Astrocyte (in vitro differentiated cells and primary cell): ENCODE data around the gene GRK2. TPM values are rescaled to one million over a fixed set of nuclear protein-coding genes. Genes with fewer than 3 reads are reported as not detected.

Source experiments
- DNase-seq: peaks from one replicate; pipeline ENCODE4 v3.0.0-alpha.2; 2010; ENCODE audit warnings: low read depth
- FAIRE-seq: peaks from 2 replicates; lab custom pipeline; 2011; peaks lifted over from hg19 to GRCh38; lab: Jason Lieb, UNC
- H2AFZ ChIP-seq: 2 replicates; pipeline ENCODE4 v1.6.0; 2012; ENCODE audit warnings: low read depth, low read length, inconsistent platforms
- H3K27ac ChIP-seq: 2 replicates; pipeline ENCODE4 v1.5.1; 2011; ENCODE audit warnings: low read depth, low read length, inconsistent platforms
- H3K27me3 ChIP-seq: 2 replicates; pipeline ENCODE4 v1.6.0; 2011; ENCODE audit warnings: low read length, inconsistent platforms; ENCODE audit not compliant: insufficient read depth
- H3K36me3 ChIP-seq: 2 replicates; pipeline ENCODE4 v1.5.1; 2011; ENCODE audit warnings: low read length, inconsistent platforms; ENCODE audit not compliant: insufficient read depth
- H3K4me1 ChIP-seq: 2 replicates; pipeline ENCODE4 v1.5.1; 2011; ENCODE audit warnings: low read length, inconsistent platforms; ENCODE audit not compliant: insufficient read depth
- H3K4me2 ChIP-seq: 2 replicates; pipeline ENCODE4 v1.6.0; 2012; ENCODE audit warnings: low read length, inconsistent platforms
- H3K4me3 ChIP-seq: 2 replicates; pipeline ENCODE4 v1.5.1; 2011; ENCODE audit warnings: low read depth, mild to moderate bottlenecking, low read length, inconsistent platforms; ENCODE audit not compliant: insufficient read depth
- H3K79me2 ChIP-seq: 2 replicates; pipeline ENCODE4 v1.6.0; 2012; ENCODE audit warnings: mild to moderate bottlenecking, low read length, inconsistent platforms; ENCODE audit not compliant: insufficient read depth
- H3K9ac ChIP-seq: 2 replicates; pipeline ENCODE4 v1.6.0; 2012; ENCODE audit warnings: mild to moderate bottlenecking, low read length, inconsistent platforms
- H3K9me3 ChIP-seq: 2 replicates; pipeline ENCODE4 v1.5.1; 2012; ENCODE audit warnings: low read depth, mild to moderate bottlenecking, low read length, inconsistent platforms; ENCODE audit not compliant: insufficient read depth
- H4K20me1 ChIP-seq: 2 replicates; pipeline ENCODE4 v1.6.0; 2012; ENCODE audit warnings: low read length, inconsistent platforms; ENCODE audit not compliant: insufficient read depth
- H3K27ac Mint-ChIP-seq: one replicate; pipeline ENCODE4 v1.8.0; 2021; ENCODE audit warnings: mild to moderate bottlenecking, mixed read lengths; ENCODE audit not compliant: unreplicated experiment
- H3K27me3 Mint-ChIP-seq: one replicate; pipeline ENCODE4 v1.8.0; 2021; ENCODE audit warnings: low read depth, mixed read lengths; ENCODE audit not compliant: unreplicated experiment
- H3K36me3 Mint-ChIP-seq: one replicate; pipeline ENCODE4 v1.8.0; 2021; ENCODE audit warnings: low read depth, mixed read lengths; ENCODE audit not compliant: unreplicated experiment
- H3K4me1 Mint-ChIP-seq: one replicate; pipeline ENCODE4 v1.8.0; 2021; ENCODE audit warnings: low read depth, mixed read lengths; ENCODE audit not compliant: unreplicated experiment
- H3K4me3 Mint-ChIP-seq: one replicate; pipeline ENCODE4 v1.8.0; 2021; ENCODE audit warnings: mild to moderate bottlenecking, moderate library complexity, mixed read lengths; ENCODE audit not compliant: unreplicated experiment
- H3K9me3 Mint-ChIP-seq: one replicate; pipeline ENCODE4 v1.8.0; 2021; ENCODE audit warnings: mild to moderate bottlenecking, mixed read lengths; ENCODE audit not compliant: unreplicated experiment
- EZH2 ChIP-seq: IDR thresholded peaks from 2 replicates; pipeline ENCODE4 v1.6.1; 2012; ENCODE audit warnings: mild to moderate bottlenecking, low read length, inconsistent platforms; ENCODE audit not compliant: insufficient read depth
- total RNA-seq: library from RNA; stranded (reverse); gene quantifications from 2 replicates; pipeline ENCODE4 v1.2.1, GENCODE V29; 2021
- TF ChIP-seq, protein P1 (sequence below): IDR thresholded peaks from 2 replicates; pipeline ENCODE4 v1.5.1; 2011; ENCODE audit warnings: low read depth, mild to moderate bottlenecking, inconsistent platforms, low read length, moderate library complexity; ENCODE audit not compliant: insufficient read depth

The GRK2 gene
- total RNA-seq, 1 donor from 2014 or later: 34.0 TPM

DNA sequence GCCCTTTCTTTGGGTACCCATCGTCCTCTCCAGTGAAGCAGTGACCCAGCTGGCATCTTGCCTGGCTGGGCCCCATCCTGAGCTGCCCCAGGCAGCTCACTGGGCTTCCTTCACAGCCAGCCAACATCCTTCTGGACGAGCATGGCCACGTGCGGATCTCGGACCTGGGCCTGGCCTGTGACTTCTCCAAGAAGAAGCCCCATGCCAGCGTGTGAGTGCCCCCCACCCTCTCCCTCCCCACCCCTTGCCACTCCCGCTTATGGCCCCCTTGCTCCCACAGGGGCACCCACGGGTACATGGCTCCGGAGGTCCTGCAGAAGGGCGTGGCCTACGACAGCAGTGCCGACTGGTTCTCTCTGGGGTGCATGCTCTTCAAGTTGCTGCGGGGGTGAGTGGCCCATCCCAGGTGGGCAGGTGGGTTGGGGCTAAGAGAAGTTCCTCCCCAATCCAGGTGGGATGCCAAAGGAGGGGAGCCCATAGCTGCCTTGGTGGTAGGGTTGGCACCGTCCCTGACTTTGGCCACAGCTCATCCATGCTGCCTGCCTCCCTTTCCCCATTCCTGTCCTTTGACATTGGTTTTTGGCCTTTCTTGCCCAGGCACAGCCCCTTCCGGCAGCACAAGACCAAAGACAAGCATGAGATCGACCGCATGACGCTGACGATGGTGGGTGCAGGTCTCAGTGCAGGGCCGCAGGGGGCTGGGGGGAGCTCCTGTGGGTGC is 16.0 kb downstream of the GRK2 start:
- Mint-ChIP-seq H3K4me1 (peaks cover 3% of the 10 kb centered on the region), H3K27ac (no peak overlapping the region), H3K27me3 (no peaks in the 10 kb centered on the region), H3K4me3 (no peak overlapping the region), H3K36me3 (peaks cover 2% of the 10 kb centered on the region), H3K9me3 (no peaks in the 10 kb centered on the region)
- H3K4me3 ChIP-seq: no peak overlapping the region
- H3K79me2 ChIP-seq: peaks cover 4% of the 10 kb centered on the region
- FAIRE-seq: no peak
- DNase-seq: no peak
- H3K27me3 ChIP-seq: no peaks in the 10 kb centered on the region
- no peak overlapping the region for H3K27ac ChIP-seq
- H2AFZ ChIP-seq: no peak overlapping the region
- TF ChIP-seq EZH2: no peak
- TF ChIP-seq, protein P1, sequence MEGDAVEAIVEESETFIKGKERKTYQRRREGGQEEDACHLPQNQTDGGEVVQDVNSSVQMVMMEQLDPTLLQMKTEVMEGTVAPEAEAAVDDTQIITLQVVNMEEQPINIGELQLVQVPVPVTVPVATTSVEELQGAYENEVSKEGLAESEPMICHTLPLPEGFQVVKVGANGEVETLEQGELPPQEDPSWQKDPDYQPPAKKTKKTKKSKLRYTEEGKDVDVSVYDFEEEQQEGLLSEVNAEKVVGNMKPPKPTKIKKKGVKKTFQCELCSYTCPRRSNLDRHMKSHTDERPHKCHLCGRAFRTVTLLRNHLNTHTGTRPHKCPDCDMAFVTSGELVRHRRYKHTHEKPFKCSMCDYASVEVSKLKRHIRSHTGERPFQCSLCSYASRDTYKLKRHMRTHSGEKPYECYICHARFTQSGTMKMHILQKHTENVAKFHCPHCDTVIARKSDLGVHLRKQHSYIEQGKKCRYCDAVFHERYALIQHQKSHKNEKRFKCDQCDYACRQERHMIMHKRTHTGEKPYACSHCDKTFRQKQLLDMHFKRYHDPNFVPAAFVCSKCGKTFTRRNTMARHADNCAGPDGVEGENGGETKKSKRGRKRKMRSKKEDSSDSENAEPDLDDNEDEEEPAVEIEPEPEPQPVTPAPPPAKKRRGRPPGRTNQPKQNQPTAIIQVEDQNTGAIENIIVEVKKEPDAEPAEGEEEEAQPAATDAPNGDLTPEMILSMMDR: no peak
- peaks cover 11% of the 10 kb centered on the region for H3K36me3 ChIP-seq
- H3K4me2 ChIP-seq: no peak overlapping the region
- H3K4me1 ChIP-seq: peaks cover under 1% of the 10 kb centered on the region
- H3K9me3 ChIP-seq: no peaks in the 10 kb centered on the region
- no peaks in the 10 kb centered on the region for H4K20me1 ChIP-seq
- H3K9ac ChIP-seq: no peak overlapping the region

DNA sequence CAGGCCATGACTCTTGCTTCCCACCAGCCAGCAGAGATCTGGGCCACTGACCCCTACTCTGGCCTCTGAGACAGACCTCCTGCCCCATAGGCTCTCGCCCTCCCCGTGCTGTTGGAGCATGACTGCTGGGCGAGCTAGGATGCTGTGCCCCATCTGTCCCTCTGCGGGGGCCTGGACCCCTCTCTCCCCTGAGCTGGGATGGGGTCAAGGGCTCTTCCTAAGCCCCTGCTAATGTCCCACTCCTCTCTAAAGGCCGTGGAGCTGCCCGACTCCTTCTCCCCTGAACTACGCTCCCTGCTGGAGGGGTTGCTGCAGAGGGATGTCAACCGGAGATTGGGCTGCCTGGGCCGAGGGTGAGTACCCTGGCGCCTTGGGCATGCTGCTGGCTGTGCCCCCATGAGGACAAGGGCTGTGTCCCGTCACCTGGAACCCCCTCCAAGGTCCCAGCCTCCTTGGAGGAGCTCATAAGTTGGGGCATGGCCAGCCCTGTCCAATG is 16.7 kb downstream of the GRK2 start:
- TF ChIP-seq, protein P1: no peak
- no peak for TF ChIP-seq EZH2
- no peaks in the 10 kb centered on the region for H4K20me1 ChIP-seq
- no peak overlapping the region for H3K9ac ChIP-seq
- no peak overlapping the region for H3K4me2 ChIP-seq
- H3K4me1 ChIP-seq: peaks cover 5% of the 10 kb centered on the region
- H3K27me3 Mint-ChIP-seq: no peaks in the 10 kb centered on the region
- no peak for FAIRE-seq
- peaks cover 11% of the 10 kb centered on the region for H3K36me3 ChIP-seq
- no peak overlapping the region for H3K27ac ChIP-seq
- no peak overlapping the region for H3K27ac Mint-ChIP-seq
- peaks cover 3% of the 10 kb centered on the region for H3K79me2 ChIP-seq
- no peak for DNase-seq
- peaks cover 9% of the 10 kb centered on the region for H3K4me1 Mint-ChIP-seq
- no peak overlapping the region for H3K4me3 ChIP-seq
- no peaks in the 10 kb centered on the region for H3K9me3 ChIP-seq
- no peaks in the 10 kb centered on the region for H3K27me3 ChIP-seq
- peaks cover 6% of the 10 kb centered on the region for H3K36me3 Mint-ChIP-seq
- no peak overlapping the region for H2AFZ ChIP-seq
- no peak overlapping the region for H3K4me3 Mint-ChIP-seq
- no peaks in the 10 kb centered on the region for H3K9me3 Mint-ChIP-seq

DNA sequence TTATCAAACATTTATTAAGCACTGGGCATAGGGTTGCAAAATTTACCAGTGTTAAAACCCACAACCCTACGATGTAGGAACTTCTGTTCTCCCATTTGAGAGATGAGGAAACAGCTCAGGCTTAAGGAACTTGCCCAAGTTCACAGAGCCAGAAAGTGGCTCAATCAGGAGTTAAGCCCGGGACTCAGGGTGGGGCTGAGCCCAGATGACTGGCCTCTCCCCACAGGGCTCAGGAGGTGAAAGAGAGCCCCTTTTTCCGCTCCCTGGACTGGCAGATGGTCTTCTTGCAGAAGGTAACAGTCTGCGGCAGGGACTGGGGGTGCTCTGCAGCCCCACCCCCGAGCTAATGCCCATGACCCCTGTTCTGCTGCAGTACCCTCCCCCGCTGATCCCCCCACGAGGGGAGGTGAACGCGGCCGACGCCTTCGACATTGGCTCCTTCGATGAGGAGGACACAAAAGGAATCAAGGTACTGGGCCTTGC is 17.2 kb downstream of the GRK2 start:
- H3K27me3 ChIP-seq: no peaks in the 10 kb centered on the region
- peaks cover under 1% of the 10 kb centered on the region for H3K79me2 ChIP-seq
- H3K4me1 ChIP-seq: peaks cover 10% of the 10 kb centered on the region
- Mint-ChIP-seq H3K36me3 (peaks cover 6% of the 10 kb centered on the region), H3K4me3 (no peak overlapping the region), H3K4me1 (peaks cover 10% of the 10 kb centered on the region), H3K27ac (peak overlapping the region; percentile 47), H3K27me3 (no peaks in the 10 kb centered on the region), H3K9me3 (no peaks in the 10 kb centered on the region)
- FAIRE-seq (no peak), DNase-seq (no peak)
- no peak overlapping the region for H3K4me2 ChIP-seq
- no peak overlapping the region for H3K9ac ChIP-seq
- H3K9me3 ChIP-seq: no peaks in the 10 kb centered on the region
- peaks cover 11% of the 10 kb centered on the region for H3K36me3 ChIP-seq
- no peaks in the 10 kb centered on the region for H4K20me1 ChIP-seq
- no peak for TF ChIP-seq EZH2
- TF ChIP-seq, protein P1: no peak
- H2AFZ ChIP-seq: no peak overlapping the region
- no peak overlapping the region for H3K27ac ChIP-seq
- H3K4me3 ChIP-seq: no peak overlapping the region
